Measurements from ENCODE around the gene ZSCAN31. TPM values are rescaled to one million over a fixed set of nuclear protein-coding genes. Genes with fewer than 3 reads are reported as not detected.

The ZSCAN31 gene
- total and polyA plus RNA-seq, 10 of the 15 experiments (the other 5 are each of a cell fraction or from before 2014, with no cell fraction given) = 1.6 to 5.2 (median 2.9) TPM

DNA sequence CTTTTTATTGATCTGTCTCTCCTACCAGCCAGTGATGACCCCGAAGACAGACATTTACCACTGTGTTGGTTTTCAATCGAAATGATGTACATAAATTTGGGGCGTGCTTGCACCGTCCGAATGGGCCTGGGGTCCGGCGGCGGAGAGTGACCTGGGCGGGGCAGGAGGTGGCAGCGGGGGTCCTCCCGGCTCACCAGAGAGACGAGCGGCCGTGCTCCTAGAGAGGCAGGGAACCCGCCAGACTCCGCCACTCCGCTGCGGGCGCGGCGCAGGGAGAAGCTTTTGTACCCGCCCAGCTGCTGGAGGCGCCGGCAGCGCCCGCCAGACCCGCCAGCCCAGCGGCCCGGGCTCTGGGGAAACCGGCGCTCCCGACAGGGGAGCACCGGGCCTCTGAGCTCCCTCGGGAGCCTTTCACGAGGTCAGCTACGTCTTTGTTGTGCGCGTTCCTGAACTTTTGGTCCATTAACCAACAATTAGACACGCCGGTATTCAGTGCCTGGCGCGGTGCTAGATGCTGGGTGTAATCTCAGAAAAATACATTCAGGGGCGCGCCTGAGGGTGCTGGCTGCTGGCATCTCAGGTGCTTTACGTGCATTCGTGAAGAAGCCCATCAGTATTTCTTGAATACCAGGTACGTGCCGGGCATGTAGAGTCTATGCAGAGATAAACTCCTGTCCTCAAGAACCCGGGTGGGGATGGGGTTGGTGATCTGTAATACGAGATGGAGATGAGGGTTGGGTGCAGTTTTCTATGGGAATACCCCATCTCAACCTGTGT lies 54.5 kb downstream of the ZSCAN31 start, which contains the start of gene PGBD1:
TSS of gene PGBD1 (plus strand) at position 285 of the 777 bp plus-strand sequence. CDS start 2,242 bp downstream, outside the sequence.
- Histone ChIP-seq H3K9ac (ENCODE audit: control insufficient read depth, insufficient read depth, low read length) (peak within 1 kb of the TSS; percentile 69), H3K79me2 (ENCODE audit: control insufficient read depth, insufficient read depth, low read length) (no peaks in the 10 kb centered on the region), H3K36me3 (ENCODE audit: control insufficient read depth in 2 of 2, insufficient read depth in 2 of 2, low read length in 1 of 2) (peaks cover 0 to 2% of the 10 kb centered on the region in 2 experiments; a peak in 2 of 4 replicates), H3K9me3 (replicated peaks; ENCODE audit: control insufficient read depth, insufficient read depth, low read length) (peaks cover 1% of the 10 kb centered on the region; the same call in 1 of the 3 replicates), H2AFZ (ENCODE audit: control insufficient read depth, low read depth, low read length) (peak within 1 kb of the TSS; percentile 88), H3K4me2 (ENCODE audit: control insufficient read depth, insufficient read depth) (peak within 1 kb of the TSS; percentile 85), H3K4me1 (ENCODE audit: control insufficient read depth, insufficient read depth, low read length) (no peaks in the 10 kb centered on the region), H3K4me3 (peak within 1 kb of the TSS; percentile 71), H3K27me3 (replicated peaks in 1 of 2; ENCODE audit: control insufficient read depth in 2 of 2, insufficient read depth in 2 of 2, low read length in 1 of 2) (no peaks in the 10 kb centered on the region), H3K27ac (ENCODE audit: control insufficient read depth, insufficient read depth) (no peak within 1 kb of the TSS; the same call in 1 of the 2 replicates), H4K20me1 (ENCODE audit: control insufficient read depth, insufficient read depth) (no peaks in the 10 kb centered on the region)
- FAIRE-seq = no peak
- DNase-seq (ENCODE audit: low read depth, low spot score) = no peak
- ChIA-PET SMC1A (ENCODE audit: uncharacterized antibody, unreplicated experiment) (interaction anchor here (1.0 to 4.9 kb wide), 8 partner anchors 10 to 74 kb away, joined by 3 to 27 read pairs (median 5); partner anchors contain the start of genes ZKSCAN3, ZKSCAN4, ZSCAN26 and ZSCAN31), RAD21 (ENCODE audit: unreplicated experiment) (interaction anchor here (0.9 to 3.2 kb wide), 4 partner anchors 14 to 140 kb away, joined by 3 to 14 read pairs (median 6); partner anchors contain the start of genes ZKSCAN3, ZKSCAN8 and ZSCAN26), CTCF (interaction anchor here (0.9 kb wide), 1 partner anchor 75 kb away, joined by 3 read pairs; no protein-coding TSS in a partner anchor), POLR2A (interaction anchor here (0.5 to 1.3 kb wide), 6 partner anchors 14 to 91 kb away, joined by 3 to 6 read pairs (median 4); partner anchors contain the start of genes ZKSCAN4 and ZSCAN31)
- in situ Hi-C loops (cut with MboI) (no loop called here), intact Hi-C loops (cut with micrococcal nuclease; ENCODE audit: unreplicated experiment) (loop anchor here (5.0 kb wide), 1 partner anchor 66 kb away; the partner anchor contains the start of gene ZKSCAN3)
- BruUV-seq (replicated peaks) = no TSS peak
- peak; percentile 97 for ATAC-seq
- 1% methylated on average over 50 of the region's 50 CpGs for WGBS (ENCODE audit: insufficient coverage, insufficient replicate concordance, low lambda C conversion rate, missing lambda C conversion rate)
- TF ChIP-seq POLR2AphosphoS5 (IDR thresholded peaks at IDR 0.05; ENCODE audit: low read length) = peak; percentile 57; the same call in 1 of the 2 replicates
- no peak for TF ChIP-seq RAD51 (IDR thresholded peaks at IDR 0.05)
- no peak for TF ChIP-seq PAX8 (IDR thresholded peaks at IDR 0.05)
- no peak for TF ChIP-seq IKZF2 (IDR thresholded peaks at IDR 0.05)
- no peak for TF ChIP-seq NBN (IDR thresholded peaks at IDR 0.05)
- no peak for TF ChIP-seq TCF3 (IDR thresholded peaks at IDR 0.05; ENCODE audit: borderline replicate concordance, insufficient read depth, low read depth, low read length)
- TF ChIP-seq MEF2A (IDR thresholded peaks at IDR 0.05; ENCODE audit: insufficient read depth, low read depth, low read length) = no peak
- TF ChIP-seq CHD1 (IDR thresholded peaks at IDR 0.05; ENCODE audit: low read depth, low read length) = no peak
- TF ChIP-seq YY1 (IDR thresholded peaks at IDR 0.05; ENCODE audit: low read depth, low read length) = 0 out of 2 replicates have a peak, but pooled peaks have one; percentile 47
- TF ChIP-seq CREM (IDR thresholded peaks at IDR 0.05; ENCODE audit: low read depth) = peak; percentile 34; the same call in 1 of the 2 replicates
- no peak for TF ChIP-seq ZNF217 (IDR thresholded peaks at IDR 0.05)
- TF ChIP-seq NFIC (IDR thresholded peaks at IDR 0.05; ENCODE audit: low read depth, low read length) = no peak
- TF ChIP-seq, protein P1, sequence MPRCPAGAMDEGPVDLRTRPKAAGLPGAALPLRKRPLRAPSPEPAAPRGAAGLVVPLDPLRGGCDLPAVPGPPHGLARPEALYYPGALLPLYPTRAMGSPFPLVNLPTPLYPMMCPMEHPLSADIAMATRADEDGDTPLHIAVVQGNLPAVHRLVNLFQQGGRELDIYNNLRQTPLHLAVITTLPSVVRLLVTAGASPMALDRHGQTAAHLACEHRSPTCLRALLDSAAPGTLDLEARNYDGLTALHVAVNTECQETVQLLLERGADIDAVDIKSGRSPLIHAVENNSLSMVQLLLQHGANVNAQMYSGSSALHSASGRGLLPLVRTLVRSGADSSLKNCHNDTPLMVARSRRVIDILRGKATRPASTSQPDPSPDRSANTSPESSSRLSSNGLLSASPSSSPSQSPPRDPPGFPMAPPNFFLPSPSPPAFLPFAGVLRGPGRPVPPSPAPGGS (IDR thresholded peaks at IDR 0.05; ENCODE audit: borderline replicate concordance, insufficient read depth, low read depth, low read length, poor library complexity, severe bottlenecking) = no peak
- TF ChIP-seq MTA3 (IDR thresholded peaks at IDR 0.05; ENCODE audit: borderline replicate concordance, low read length) = no peak
- TF ChIP-seq, protein P2, sequence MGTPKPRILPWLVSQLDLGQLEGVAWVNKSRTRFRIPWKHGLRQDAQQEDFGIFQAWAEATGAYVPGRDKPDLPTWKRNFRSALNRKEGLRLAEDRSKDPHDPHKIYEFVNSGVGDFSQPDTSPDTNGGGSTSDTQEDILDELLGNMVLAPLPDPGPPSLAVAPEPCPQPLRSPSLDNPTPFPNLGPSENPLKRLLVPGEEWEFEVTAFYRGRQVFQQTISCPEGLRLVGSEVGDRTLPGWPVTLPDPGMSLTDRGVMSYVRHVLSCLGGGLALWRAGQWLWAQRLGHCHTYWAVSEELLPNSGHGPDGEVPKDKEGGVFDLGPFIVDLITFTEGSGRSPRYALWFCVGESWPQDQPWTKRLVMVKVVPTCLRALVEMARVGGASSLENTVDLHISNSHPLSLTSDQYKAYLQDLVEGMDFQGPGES (IDR thresholded peaks at IDR 0.05) = no peak
- no peak for TF ChIP-seq CBX3 (IDR thresholded peaks at IDR 0.05; ENCODE audit: borderline replicate concordance, low read depth)
- TF ChIP-seq POU2F2 (IDR thresholded peaks at IDR 0.05; ENCODE audit: borderline replicate concordance, low read depth, low read length) = no peak
- TF ChIP-seq CREB1 (IDR thresholded peaks at IDR 0.05; ENCODE audit: low read depth) = no peak
- peak; percentile 35; the same call in 1 of the 2 replicates for TF ChIP-seq GABPA (IDR thresholded peaks at IDR 0.05; ENCODE audit: low read depth)
- TF ChIP-seq SP1 (IDR thresholded peaks at IDR 0.05; ENCODE audit: low read depth, low read length) = no peak
- TF ChIP-seq TCF7 (IDR thresholded peaks at IDR 0.05; ENCODE audit: borderline replicate concordance) = no peak
- no peak for TF ChIP-seq KAT2A (conservative IDR thresholded peaks at IDR 0.05; ENCODE audit: control insufficient read depth, low read depth, low read length)
- no peak for TF ChIP-seq PAX5 (IDR thresholded peaks at IDR 0.05; ENCODE audit: borderline replicate concordance, low read depth, low read length)
- TF ChIP-seq ZNF24 (IDR thresholded peaks at IDR 0.05) = no peak
- TF ChIP-seq IKZF1 (conservative IDR thresholded peaks at IDR 0.05) = peak; percentile 61

All from GM12878 (cell line).